HG03108 (cell line): Measurements from ENCODE around the gene SELENOI.

Experiments used
- ATAC-seq: cut with Tn5 transposase; IDR thresholded peaks from one replicate; pipeline ENCODE4 v1.9.1; 2021; ENCODE audit warnings: moderate library complexity; ENCODE audit not compliant: unreplicated experiment

The SELENOI gene

GRCh38 chr2:26444236-26444635 lies 98.3 kb downstream of the SELENOI start:
- ATAC-seq = no peak
